ENCODE results near the gene LRRC41.
"Not testable (repeated sequence)": the region's sequence is repeated elsewhere in the genome, so short reads cannot be mapped to it uniquely, and the experiment has no call there.

LRRC41 gene

DNA sequence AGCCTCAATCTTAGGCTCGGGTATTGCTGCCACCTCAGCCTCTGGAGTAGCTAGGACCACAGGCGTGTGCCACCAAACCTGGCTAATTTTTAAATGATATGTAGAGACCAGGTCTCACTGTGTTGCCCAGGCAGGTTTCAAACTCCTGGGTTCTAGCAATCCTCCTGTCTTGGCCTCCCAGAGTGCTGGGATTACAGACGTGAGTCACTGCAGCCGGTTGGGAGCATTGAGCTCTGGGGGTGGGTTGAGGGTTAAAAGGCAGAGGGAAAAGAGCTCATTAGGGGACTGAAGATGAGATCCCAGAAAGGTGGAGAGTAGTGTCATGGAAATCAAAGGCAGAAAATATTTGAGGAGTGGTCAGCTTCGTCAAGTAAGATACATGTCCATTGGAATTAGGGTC, 48.7 kb downstream of the LRRC41 start:
- TF ChIP-seq EZH2 (IDR thresholded peaks at IDR 0.05) (no peak), POLR2AphosphoS5 (IDR thresholded peaks at IDR 0.05; ENCODE audit: borderline replicate concordance, low read depth, low read length) (no peak), FOXP2 (optimal IDR thresholded peaks at IDR 0.05; ENCODE audit: control extremely low read depth, extremely low read length, insufficient read depth) (no peak)
- H3K27ac ChIP-seq, result no peak overlapping the region
- DNase-seq (ENCODE audit: low read depth, low spot score), result no peak
- H3K4me3 ChIP-seq, result no peak overlapping the region
- H3K9ac ChIP-seq (ENCODE audit: insufficient read length), result no peak overlapping the region
- H3K36me3 ChIP-seq (ENCODE audit: insufficient read depth, low read length), result peaks cover 62% of the 10 kb centered on the region
- no peaks in the 10 kb centered on the region for H3K9me3 ChIP-seq (ENCODE audit: low read depth, low read length)

GRCh38 chr1:46248122-46248920, 55.1 kb downstream of the LRRC41 start:
- H3K27ac ChIP-seq, result no peak overlapping the region
- H3K9ac ChIP-seq (ENCODE audit: insufficient read length), result peak overlapping the region; percentile 79
- H3K9me3 ChIP-seq (ENCODE audit: low read depth, low read length), result no peaks in the 10 kb centered on the region
- no peak for TF ChIP-seq EZH2 (IDR thresholded peaks at IDR 0.05)
- peaks cover 34% of the 10 kb centered on the region for H3K36me3 ChIP-seq (ENCODE audit: insufficient read depth, low read length)
- H3K4me3 ChIP-seq, result peak overlapping the region; percentile 95
- DNase-seq (ENCODE audit: low read depth, low spot score), result no peak

GRCh38 chr1:46247436-46248121, 55.8 kb downstream of the LRRC41 start, which contains the start of gene RAD54L:
Gene RAD54L, plus strand, starts transcription at chr1:46247763. Its CDS starts 643 bp downstream, at chr1:46248406.
- peak; percentile 96 for DNase-seq (ENCODE audit: low read depth, low spot score)
- H3K36me3 ChIP-seq (ENCODE audit: insufficient read depth, low read length), result peaks cover 27% of the 10 kb centered on the region
- peak within 1 kb of the TSS; percentile 96 for H3K4me3 ChIP-seq
- no peak for TF ChIP-seq FOXP2 (optimal IDR thresholded peaks at IDR 0.05; ENCODE audit: control extremely low read depth, extremely low read length, insufficient read depth)
- TF ChIP-seq POLR2AphosphoS5 (IDR thresholded peaks at IDR 0.05; ENCODE audit: borderline replicate concordance, low read depth, low read length), result peak; percentile 80
- peak within 1 kb of the TSS; percentile 60; the same call in 1 of the 2 replicates for H3K27ac ChIP-seq
- H3K9ac ChIP-seq (ENCODE audit: insufficient read length), result peak within 1 kb of the TSS; percentile 82
- H3K9me3 ChIP-seq (ENCODE audit: low read depth, low read length), result no peaks in the 10 kb centered on the region

- peak overlapping the region; percentile 82 for H3K9ac ChIP-seq (ENCODE audit: insufficient read length)
- H3K9me3 ChIP-seq (ENCODE audit: low read depth, low read length), result no peaks in the 10 kb centered on the region
- H3K36me3 ChIP-seq (ENCODE audit: insufficient read depth, low read length), result peaks cover 20% of the 10 kb centered on the region
- TF ChIP-seq FOXP2 (optimal IDR thresholded peaks at IDR 0.05; ENCODE audit: control extremely low read depth, extremely low read length, insufficient read depth) (no peak), POLR2AphosphoS5 (IDR thresholded peaks at IDR 0.05; ENCODE audit: borderline replicate concordance, low read depth, low read length) (no peak; the same call in 1 of the 2 replicates), EZH2 (IDR thresholded peaks at IDR 0.05) (no peak)
- H3K4me3 ChIP-seq, result peak overlapping the region; percentile 96
- DNase-seq (ENCODE audit: low read depth, low spot score), result no peak
- H3K27ac ChIP-seq, result no peak overlapping the region; the same call in 1 of the 2 replicates
Observed at GRCh38 chr1:46246548-46247435, 56.6 kb downstream of the LRRC41 start.

DNA sequence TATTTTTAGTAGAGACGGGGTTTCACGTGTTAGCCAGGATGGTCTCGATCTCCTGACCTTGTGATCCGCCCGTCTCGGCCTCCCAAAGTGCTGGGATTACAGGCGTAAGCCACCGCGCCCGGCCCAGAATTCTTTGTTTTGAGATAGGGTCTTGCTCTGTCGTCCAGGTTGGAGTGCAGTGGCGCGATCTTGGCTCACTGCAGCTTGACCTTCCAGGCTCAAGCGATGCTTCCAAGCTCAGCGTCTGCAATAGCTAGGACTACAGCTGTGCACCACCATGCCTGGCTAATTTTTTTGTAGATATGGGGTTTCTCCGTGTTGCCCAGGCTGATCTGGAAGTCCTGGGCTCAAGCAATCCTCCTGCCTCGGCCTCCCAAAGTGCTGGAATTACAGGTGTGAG, 57.3 kb downstream of the LRRC41 start:
- H3K27ac ChIP-seq; H3K9ac ChIP-seq (ENCODE audit: insufficient read length); DNase-seq (ENCODE audit: low read depth, low spot score); H3K9me3 ChIP-seq (ENCODE audit: low read depth, low read length): not testable (repeated sequence)
- Histone ChIP-seq H3K4me3 (peak overlapping the region; percentile 96; the same call in 1 of the 2 replicates), H3K36me3 (ENCODE audit: insufficient read depth, low read length) (peaks cover 14% of the 10 kb centered on the region)

DNA sequence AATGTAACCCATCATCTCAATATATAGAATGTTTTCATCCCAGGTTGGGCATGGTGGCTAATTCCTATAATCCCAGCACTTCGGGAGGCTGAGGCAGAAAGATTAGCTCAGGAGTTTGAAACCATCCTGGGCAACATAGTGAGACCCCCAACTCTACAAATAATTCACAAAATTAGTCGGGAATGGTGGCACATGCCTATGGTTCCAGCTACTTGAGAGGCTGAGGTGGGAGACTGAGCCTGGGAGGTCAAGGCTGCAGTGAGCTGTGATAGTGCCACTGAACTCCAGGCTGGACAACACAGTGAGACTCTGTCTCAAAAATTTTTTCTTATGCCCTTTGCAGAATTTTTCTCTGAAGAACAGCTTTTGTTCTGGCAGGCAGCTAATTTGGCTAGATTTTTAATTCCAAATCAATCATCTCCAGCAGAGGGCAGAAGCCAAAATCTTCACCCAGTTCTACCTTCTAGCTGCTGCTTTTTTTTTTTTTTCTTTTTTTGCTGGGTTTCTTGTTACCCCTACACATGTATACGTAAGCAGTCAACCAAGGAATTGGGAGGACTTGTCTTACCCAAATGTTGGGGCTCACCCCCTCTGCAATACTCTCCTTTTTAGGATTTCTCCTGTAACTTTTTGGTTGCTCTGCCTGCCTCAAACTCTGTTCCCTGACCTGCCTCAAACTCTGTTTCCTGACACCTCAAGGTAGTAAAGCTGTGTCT, 58.6 kb downstream of the LRRC41 start:
- Histone ChIP-seq H3K27ac (no peak overlapping the region), H3K36me3 (ENCODE audit: insufficient read depth, low read length) (peaks cover 5% of the 10 kb centered on the region), H3K9ac (ENCODE audit: insufficient read length) (no peak overlapping the region), H3K4me3 (no peak overlapping the region), H3K9me3 (ENCODE audit: low read depth, low read length) (no peaks in the 10 kb centered on the region)
- no peak for DNase-seq (ENCODE audit: low read depth, low spot score)
- TF ChIP-seq EZH2 (IDR thresholded peaks at IDR 0.05) (no peak), POLR2AphosphoS5 (IDR thresholded peaks at IDR 0.05; ENCODE audit: borderline replicate concordance, low read depth, low read length) (no peak), FOXP2 (optimal IDR thresholded peaks at IDR 0.05; ENCODE audit: control extremely low read depth, extremely low read length, insufficient read depth) (no peak)

GRCh38 chr1:46243831-46244230, 59.6 kb downstream of the LRRC41 start:
- H3K36me3 ChIP-seq (ENCODE audit: insufficient read depth, low read length); DNase-seq (ENCODE audit: low read depth, low spot score); H3K9ac ChIP-seq (ENCODE audit: insufficient read length): not testable (repeated sequence)

GRCh38 chr1:46242918-46243317, 60.5 kb downstream of the LRRC41 start:
- no peak for TF ChIP-seq EZH2 (IDR thresholded peaks at IDR 0.05)
- no peak for TF ChIP-seq POLR2AphosphoS5 (IDR thresholded peaks at IDR 0.05; ENCODE audit: borderline replicate concordance, low read depth, low read length)
- no peak for TF ChIP-seq FOXP2 (optimal IDR thresholded peaks at IDR 0.05; ENCODE audit: control extremely low read depth, extremely low read length, insufficient read depth)
- no peak overlapping the region for H3K9ac ChIP-seq (ENCODE audit: insufficient read length)
- DNase-seq (ENCODE audit: low read depth, low spot score), result no peak
- no peaks in the 10 kb centered on the region for H3K36me3 ChIP-seq (ENCODE audit: insufficient read depth, low read length)
- H3K4me3 ChIP-seq, result no peak overlapping the region
- H3K27ac ChIP-seq, result no peak overlapping the region
- no peaks in the 10 kb centered on the region for H3K9me3 ChIP-seq (ENCODE audit: low read depth, low read length)

More at GRCh38 chr1:46243831-46244230, 59.6 kb downstream of the LRRC41 start:
- not testable (repeated sequence) for H3K9me3 ChIP-seq (ENCODE audit: low read depth, low read length); H3K4me3 ChIP-seq; H3K27ac ChIP-seq

DNA sequence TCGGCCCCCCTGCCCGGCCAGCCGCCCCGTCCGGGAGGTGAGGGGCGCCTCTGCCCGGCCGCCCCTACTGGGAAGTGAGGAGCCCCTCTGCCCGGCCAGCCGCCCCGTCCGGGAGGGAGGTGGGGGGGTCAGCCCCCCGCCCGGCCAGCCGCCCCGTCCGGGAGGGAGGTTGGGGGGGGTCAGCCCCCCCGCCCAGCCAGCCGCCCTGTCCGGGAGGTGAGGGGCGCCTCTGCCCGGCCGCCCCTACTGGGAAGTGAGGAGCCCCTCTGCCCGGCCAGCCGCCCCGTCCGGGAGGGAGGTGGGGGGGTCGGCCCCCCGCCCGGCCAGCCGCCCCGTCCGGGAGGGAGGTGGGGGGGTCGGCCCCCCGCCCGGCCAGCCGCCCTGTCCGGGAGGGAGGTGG, 61.7 kb downstream of the LRRC41 start:
- H3K4me3 ChIP-seq; DNase-seq (ENCODE audit: low read depth, low spot score); H3K9ac ChIP-seq (ENCODE audit: insufficient read length); H3K9me3 ChIP-seq (ENCODE audit: low read depth, low read length); H3K27ac ChIP-seq; H3K36me3 ChIP-seq (ENCODE audit: insufficient read depth, low read length): not testable (repeated sequence)

DNA sequence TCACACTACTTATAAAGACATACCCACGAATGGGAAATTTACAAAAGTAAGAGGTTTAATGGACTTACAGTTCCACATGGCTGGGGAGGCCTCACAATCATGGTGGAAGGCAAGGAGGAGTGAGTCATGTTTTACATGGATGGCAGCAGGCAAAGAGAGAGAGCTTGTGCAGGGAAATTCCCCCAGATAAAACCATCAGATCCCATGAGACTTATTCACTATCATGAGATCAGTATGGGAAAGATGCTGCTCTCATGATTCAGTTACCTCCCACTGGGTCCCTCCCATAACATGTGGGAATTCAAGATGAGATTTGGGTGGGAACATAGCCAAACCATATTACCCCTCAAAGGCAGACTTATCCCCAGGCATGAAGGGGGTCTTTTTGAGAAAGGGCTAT, 64.6 kb downstream of the LRRC41 start:
- not testable (repeated sequence) for H3K9me3 ChIP-seq (ENCODE audit: low read depth, low read length); H3K4me3 ChIP-seq; H3K36me3 ChIP-seq (ENCODE audit: insufficient read depth, low read length); H3K9ac ChIP-seq (ENCODE audit: insufficient read length); H3K27ac ChIP-seq; DNase-seq (ENCODE audit: low read depth, low spot score)
